AG09309 (cell line): ENCODE data around the gene HAP1.

Experiments used
- DNase-seq: peaks from one replicate; pipeline ENCODE4 v3.0.0-alpha.2; 2010; ENCODE audit warnings: low read depth
- H3K4me3 ChIP-seq: 2 replicates; pipeline ENCODE4 v1.5.1; 2011; ENCODE audit warnings: mild to moderate bottlenecking, low read depth, low read length, moderate library complexity; ENCODE audit not compliant: control insufficient read depth
- TF ChIP-seq, protein P1 (sequence below): IDR thresholded peaks from 2 replicates; pipeline ENCODE4 v1.5.1; 2011; ENCODE audit warnings: mild to moderate bottlenecking, low read depth, low read length, inconsistent platforms; ENCODE audit not compliant: insufficient read depth, control insufficient read depth; ENCODE audit errors: missing control alignments

Gene HAP1

GRCh38 chr17:41692722-41693521 lies 41.5 kb downstream of the HAP1 start:
- H3K4me3 ChIP-seq: no peak overlapping the region
- DNase-seq: no peak
- TF ChIP-seq, protein P1, sequence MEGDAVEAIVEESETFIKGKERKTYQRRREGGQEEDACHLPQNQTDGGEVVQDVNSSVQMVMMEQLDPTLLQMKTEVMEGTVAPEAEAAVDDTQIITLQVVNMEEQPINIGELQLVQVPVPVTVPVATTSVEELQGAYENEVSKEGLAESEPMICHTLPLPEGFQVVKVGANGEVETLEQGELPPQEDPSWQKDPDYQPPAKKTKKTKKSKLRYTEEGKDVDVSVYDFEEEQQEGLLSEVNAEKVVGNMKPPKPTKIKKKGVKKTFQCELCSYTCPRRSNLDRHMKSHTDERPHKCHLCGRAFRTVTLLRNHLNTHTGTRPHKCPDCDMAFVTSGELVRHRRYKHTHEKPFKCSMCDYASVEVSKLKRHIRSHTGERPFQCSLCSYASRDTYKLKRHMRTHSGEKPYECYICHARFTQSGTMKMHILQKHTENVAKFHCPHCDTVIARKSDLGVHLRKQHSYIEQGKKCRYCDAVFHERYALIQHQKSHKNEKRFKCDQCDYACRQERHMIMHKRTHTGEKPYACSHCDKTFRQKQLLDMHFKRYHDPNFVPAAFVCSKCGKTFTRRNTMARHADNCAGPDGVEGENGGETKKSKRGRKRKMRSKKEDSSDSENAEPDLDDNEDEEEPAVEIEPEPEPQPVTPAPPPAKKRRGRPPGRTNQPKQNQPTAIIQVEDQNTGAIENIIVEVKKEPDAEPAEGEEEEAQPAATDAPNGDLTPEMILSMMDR: no peak

DNA sequence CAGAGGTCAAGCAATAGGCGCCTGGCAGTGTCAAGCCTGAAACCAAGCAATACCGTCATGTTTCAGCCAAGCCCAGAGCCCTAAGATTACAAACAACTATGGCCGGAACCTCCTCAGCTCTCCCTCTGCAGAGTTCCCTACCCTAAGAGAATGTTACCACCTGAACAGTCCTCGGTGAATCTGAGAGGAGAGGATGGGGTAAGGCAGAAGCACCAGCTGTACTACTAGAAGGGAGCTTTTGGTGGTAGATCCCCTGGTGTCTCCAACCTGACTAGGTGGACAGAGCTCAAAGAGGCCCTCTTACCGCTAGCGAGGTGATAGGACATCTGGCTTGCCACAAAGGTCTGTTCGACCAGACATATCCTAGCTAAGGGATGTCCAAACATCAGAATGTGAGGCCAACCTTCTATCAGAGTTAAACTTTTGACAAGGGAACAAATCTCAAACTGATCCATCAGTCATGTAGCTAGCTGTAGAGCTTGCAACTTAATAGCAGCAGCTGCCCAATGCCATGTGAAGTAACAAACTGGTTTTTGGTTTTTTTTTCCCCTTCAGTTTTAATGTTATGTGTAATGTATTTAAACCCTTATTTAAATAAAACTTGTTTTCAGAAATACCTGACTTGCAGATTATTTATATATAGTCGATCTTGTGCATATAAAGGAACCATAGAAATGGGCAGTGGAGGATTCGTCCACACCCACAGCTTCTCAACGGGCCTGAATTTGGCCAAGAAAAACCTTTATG lies 43.2 kb downstream of the HAP1 start:
- TF ChIP-seq, protein P1: no peak
- no peak for DNase-seq
- H3K4me3 ChIP-seq: peak overlapping the region; percentile 59

- TF ChIP-seq, protein P1: no peak
- no peak for DNase-seq
- H3K4me3 ChIP-seq: peak overlapping the region; percentile 59
Observed at GRCh38 chr17:41690497-41690896, 43.9 kb downstream of the HAP1 start.

- no peak for DNase-seq
- TF ChIP-seq, protein P1: peak; percentile 68
- peak overlapping the region; percentile 59 for H3K4me3 ChIP-seq
Observed at GRCh38 chr17:41689497-41690299, 44.7 kb downstream of the HAP1 start.

DNA sequence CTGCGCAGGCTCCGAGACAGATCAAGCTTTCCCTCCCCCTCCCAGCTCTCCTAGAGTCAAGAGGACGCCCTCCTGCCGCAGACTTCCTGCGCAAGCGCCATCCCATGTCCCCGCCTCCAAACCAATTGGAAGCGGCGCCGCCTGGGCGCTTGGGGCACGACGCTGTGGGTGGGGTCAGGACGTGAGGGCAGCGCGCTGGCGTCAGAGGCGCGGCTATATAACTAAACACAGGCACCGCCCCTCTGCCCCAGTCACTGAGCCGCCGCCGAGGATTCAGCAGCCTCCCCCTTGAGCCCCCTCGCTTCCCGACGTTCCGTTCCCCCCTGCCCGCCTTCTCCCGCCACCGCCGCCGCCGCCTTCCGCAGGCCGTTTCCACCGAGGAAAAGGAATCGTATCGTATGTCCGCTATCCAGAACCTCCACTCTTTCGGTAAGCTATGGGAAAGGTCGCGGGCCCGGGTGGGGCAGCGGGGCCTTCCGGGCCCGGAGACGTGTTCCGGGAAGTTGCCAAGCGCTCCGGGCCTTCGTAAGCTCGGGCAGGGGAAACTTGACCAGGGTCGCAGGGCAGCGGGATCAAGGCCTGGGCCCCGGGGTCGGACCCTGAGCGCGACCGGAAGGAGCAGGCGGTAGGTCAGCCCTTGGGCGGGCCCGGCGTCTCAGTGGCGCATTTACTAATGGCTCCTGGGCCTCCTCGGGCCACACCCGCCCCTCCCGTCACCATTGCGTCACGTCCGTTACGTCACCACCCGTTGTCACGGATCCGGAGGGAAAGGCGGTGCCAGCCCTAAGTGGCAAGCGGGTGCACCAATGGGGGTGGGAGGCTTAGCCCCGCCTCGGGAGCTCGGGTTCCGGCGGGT lies 45.6 kb downstream of the HAP1 start, which contains the start of gene EIF1:
Gene EIF1, plus strand, starts transcription at position 245 of the 856 bp plus-strand sequence. Its CDS starts 154 bp downstream, at position 399.
- peak within 1 kb of the TSS; percentile 59 for H3K4me3 ChIP-seq
- DNase-seq: peak; percentile 98
- TF ChIP-seq, protein P1: no peak
